IPS-20b (cell line): ENCODE results near the gene ZBED5.
A peak's percentile ranks its signal among the peaks of the same experiment; 100 is the strongest.

ENCODE experiments used
- H3K27ac ChIP-seq: one replicate; pipeline ENCODE4 v1.5.1; 2013; ENCODE audit warnings: low read length
- H3K27me3 ChIP-seq: 2 replicates; pipeline ENCODE4 v1.6.1; 2013; ENCODE audit warnings: mild to moderate bottlenecking, low read length, inconsistent platforms; ENCODE audit not compliant: insufficient read depth
- H3K36me3 ChIP-seq: 2 replicates; pipeline ENCODE4 v1.6.1; 2013; ENCODE audit warnings: low read depth, mild to moderate bottlenecking, inconsistent platforms, low read length, moderate library complexity; ENCODE audit not compliant: insufficient read depth
- H3K4me1 ChIP-seq: 2 replicates; pipeline ENCODE4 v1.6.1; 2013; ENCODE audit warnings: mild to moderate bottlenecking, control low read depth, inconsistent platforms, low read length, moderate library complexity; ENCODE audit not compliant: insufficient read depth
- H3K4me3 ChIP-seq: 2 replicates; pipeline ENCODE4 v1.5.1; 2013; ENCODE audit warnings: mild to moderate bottlenecking, low read length, inconsistent platforms
- H3K9ac ChIP-seq: 2 replicates; pipeline ENCODE4 v1.6.1; 2013; ENCODE audit warnings: low read depth, mild to moderate bottlenecking, inconsistent platforms, low read length, moderate library complexity
- H3K9me3 ChIP-seq: 2 replicates; pipeline ENCODE4 v1.6.1; 2013; ENCODE audit warnings: mild to moderate bottlenecking, low read depth, low read length, inconsistent platforms; ENCODE audit not compliant: insufficient read depth

ZBED5 gene

GRCh38 chr11:10857709-10858438 lies at the start of gene ZBED5:
ZBED5 (minus strand) TSS chr11:10858053; CDS start chr11:10854945, 3,108 bp downstream.
- H3K4me1 ChIP-seq: peaks cover 8% of the 10 kb centered on the region; the same call in 1 of the 2 replicates
- H3K36me3 ChIP-seq: peaks cover 34% of the 10 kb centered on the region
- peak within 1 kb of the TSS; percentile 98 for H3K9ac ChIP-seq
- H3K27ac ChIP-seq: peak within 1 kb of the TSS; percentile 86
- H3K4me3 ChIP-seq: peak within 1 kb of the TSS; percentile 96
- no peaks in the 10 kb centered on the region for H3K9me3 ChIP-seq
- no peaks in the 10 kb centered on the region for H3K27me3 ChIP-seq

GRCh38 chr11:10906521-10906920 lies 48.7 kb upstream of the ZBED5 start:
- no peaks in the 10 kb centered on the region for H3K27me3 ChIP-seq
- no peak overlapping the region for H3K4me3 ChIP-seq
- H3K27ac ChIP-seq: no peak overlapping the region
- no peaks in the 10 kb centered on the region for H3K9me3 ChIP-seq
- H3K9ac ChIP-seq: no peak overlapping the region
- no peaks in the 10 kb centered on the region for H3K36me3 ChIP-seq
- H3K4me1 ChIP-seq: peaks cover 5% of the 10 kb centered on the region; the same call in 1 of the 2 replicates

- H3K27me3 ChIP-seq: no peaks in the 10 kb centered on the region
- no peaks in the 10 kb centered on the region for H3K4me1 ChIP-seq
- no peaks in the 10 kb centered on the region for H3K9me3 ChIP-seq
- no peaks in the 10 kb centered on the region for H3K36me3 ChIP-seq
- no peak overlapping the region for H3K9ac ChIP-seq
- no peak overlapping the region for H3K4me3 ChIP-seq
- no peak overlapping the region for H3K27ac ChIP-seq
Measured at GRCh38 chr11:10902301-10903063, 44.6 kb upstream of the ZBED5 start.

GRCh38 chr11:10900681-10901415 lies 43.0 kb upstream of the ZBED5 start:
- Histone ChIP-seq H3K27me3 (no peaks in the 10 kb centered on the region), H3K9ac (no peak overlapping the region), H3K4me1 (no peaks in the 10 kb centered on the region), H3K4me3 (no peak overlapping the region), H3K9me3 (no peaks in the 10 kb centered on the region), H3K36me3 (no peaks in the 10 kb centered on the region), H3K27ac (no peak overlapping the region)

GRCh38 chr11:10899121-10899830 lies 41.4 kb upstream of the ZBED5 start:
- H3K4me3 ChIP-seq: no peak overlapping the region
- no peaks in the 10 kb centered on the region for H3K4me1 ChIP-seq
- H3K27me3 ChIP-seq: no peaks in the 10 kb centered on the region
- no peak overlapping the region for H3K27ac ChIP-seq
- H3K9ac ChIP-seq: no peak overlapping the region
- no peaks in the 10 kb centered on the region for H3K9me3 ChIP-seq
- H3K36me3 ChIP-seq: no peaks in the 10 kb centered on the region

- no peak overlapping the region for H3K4me3 ChIP-seq
- no peaks in the 10 kb centered on the region for H3K4me1 ChIP-seq
- no peaks in the 10 kb centered on the region for H3K27me3 ChIP-seq
- no peaks in the 10 kb centered on the region for H3K36me3 ChIP-seq
- H3K27ac ChIP-seq: no peak overlapping the region
- H3K9me3 ChIP-seq: no peaks in the 10 kb centered on the region
- no peak overlapping the region for H3K9ac ChIP-seq
Measured at GRCh38 chr11:10898763-10899025, 40.8 kb upstream of the ZBED5 start.

- no peak overlapping the region for H3K27ac ChIP-seq
- no peaks in the 10 kb centered on the region for H3K4me1 ChIP-seq
Measured at GRCh38 chr11:10898003-10898762, 40.3 kb upstream of the ZBED5 start.

GRCh38 chr11:10897150-10897549 lies 39.3 kb upstream of the ZBED5 start:
- Histone ChIP-seq H3K27ac (no peak overlapping the region), H3K36me3 (no peaks in the 10 kb centered on the region), H3K9me3 (no peaks in the 10 kb centered on the region), H3K4me1 (no peaks in the 10 kb centered on the region), H3K27me3 (no peaks in the 10 kb centered on the region), H3K9ac (no peak overlapping the region), H3K4me3 (no peak overlapping the region)

More at GRCh38 chr11:10898003-10898762, 40.3 kb upstream of the ZBED5 start:
- Histone ChIP-seq H3K9ac (no peak overlapping the region), H3K27me3 (no peaks in the 10 kb centered on the region), H3K4me3 (no peak overlapping the region), H3K36me3 (no peaks in the 10 kb centered on the region), H3K9me3 (no peaks in the 10 kb centered on the region)

- Histone ChIP-seq H3K9me3 (no peaks in the 10 kb centered on the region), H3K4me3 (no peak overlapping the region)
Measured at GRCh38 chr11:10896493-10896892, 38.6 kb upstream of the ZBED5 start.

GRCh38 chr11:10895285-10895684 lies 37.4 kb upstream of the ZBED5 start:
- Histone ChIP-seq H3K9ac (no peak overlapping the region), H3K4me3 (no peak overlapping the region), H3K4me1 (no peaks in the 10 kb centered on the region), H3K36me3 (no peaks in the 10 kb centered on the region), H3K27ac (no peak overlapping the region), H3K27me3 (no peaks in the 10 kb centered on the region), H3K9me3 (no peaks in the 10 kb centered on the region)

More at GRCh38 chr11:10896493-10896892, 38.6 kb upstream of the ZBED5 start:
- Histone ChIP-seq H3K4me1 (no peaks in the 10 kb centered on the region), H3K36me3 (no peaks in the 10 kb centered on the region), H3K9ac (no peak overlapping the region), H3K27ac (no peak overlapping the region), H3K27me3 (no peaks in the 10 kb centered on the region)

GRCh38 chr11:10894666-10895065 lies 36.8 kb upstream of the ZBED5 start:
- Histone ChIP-seq H3K27me3 (no peaks in the 10 kb centered on the region), H3K9ac (no peak overlapping the region), H3K27ac (no peak overlapping the region), H3K4me1 (no peaks in the 10 kb centered on the region), H3K4me3 (no peak overlapping the region), H3K9me3 (no peaks in the 10 kb centered on the region; the same call in 1 of the 2 replicates), H3K36me3 (no peaks in the 10 kb centered on the region)
